ENCODE results near the gene EML6.

Gene EML6

DNA sequence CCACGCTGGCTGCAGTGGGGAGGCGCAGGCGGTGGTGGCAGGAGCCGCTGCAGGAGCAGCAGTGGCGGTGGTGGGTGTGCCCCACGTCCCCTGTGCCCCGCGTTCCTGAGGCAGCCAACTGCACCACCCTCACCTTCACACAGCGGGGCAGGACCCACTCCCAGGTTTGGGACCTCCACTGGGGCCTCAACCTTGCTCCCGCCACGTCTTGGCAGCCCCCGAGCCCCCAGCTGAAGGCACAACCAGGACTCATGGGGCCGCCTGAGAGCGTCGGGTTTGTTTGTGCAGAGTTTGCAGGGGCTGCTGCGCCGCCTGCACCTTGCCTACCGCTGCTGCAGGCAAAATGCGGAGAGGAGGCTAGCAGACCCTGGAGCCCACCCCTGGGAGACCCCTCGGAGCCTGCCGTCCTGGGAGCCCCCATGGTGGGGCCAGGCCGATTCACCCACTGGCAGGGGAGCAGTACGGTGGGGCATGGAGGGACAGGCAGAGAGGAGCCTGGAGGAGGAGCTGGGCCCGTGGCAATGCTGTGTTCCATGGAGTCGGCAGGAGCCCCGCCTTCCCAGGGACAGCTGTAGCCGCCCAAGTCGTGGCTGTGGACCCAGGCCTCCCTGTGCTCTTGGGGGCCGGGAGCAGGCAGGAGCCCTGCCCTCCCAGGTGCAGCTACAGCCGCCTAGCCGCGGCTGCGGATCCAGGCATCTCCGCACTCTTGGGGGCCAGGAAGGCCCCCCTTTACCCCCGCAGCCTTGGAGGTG lies 14.7 kb upstream of the EML6 start:
- ATAC-seq, result peak; percentile 58
- DNase-seq, result no peak

DNA sequence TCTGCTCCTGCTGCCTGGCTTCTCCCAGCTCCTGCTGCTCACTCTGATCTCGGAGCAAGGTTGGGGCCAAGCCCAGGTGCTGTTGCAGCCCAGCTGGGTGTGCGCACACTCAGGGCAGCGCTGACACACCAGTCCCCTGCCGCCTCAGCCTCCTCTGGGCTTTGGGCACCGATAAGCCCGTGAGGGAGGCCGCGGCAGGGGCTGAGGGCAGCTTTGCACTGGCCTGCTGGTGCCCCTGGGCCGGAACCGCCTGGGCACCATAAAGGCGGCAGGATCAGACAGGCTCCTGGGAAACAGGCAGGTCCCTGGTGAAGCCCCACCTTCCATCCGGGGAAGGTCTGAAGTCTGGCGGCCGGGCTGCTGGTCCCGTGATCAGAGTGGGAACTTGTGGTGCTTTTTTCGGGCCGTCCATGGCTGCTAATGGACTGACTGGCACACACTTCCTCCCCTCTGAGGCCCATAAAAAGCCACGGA lies 14.1 kb upstream of the EML6 start:
- DNase-seq (no peak), ATAC-seq (peak; percentile 38)

DNA sequence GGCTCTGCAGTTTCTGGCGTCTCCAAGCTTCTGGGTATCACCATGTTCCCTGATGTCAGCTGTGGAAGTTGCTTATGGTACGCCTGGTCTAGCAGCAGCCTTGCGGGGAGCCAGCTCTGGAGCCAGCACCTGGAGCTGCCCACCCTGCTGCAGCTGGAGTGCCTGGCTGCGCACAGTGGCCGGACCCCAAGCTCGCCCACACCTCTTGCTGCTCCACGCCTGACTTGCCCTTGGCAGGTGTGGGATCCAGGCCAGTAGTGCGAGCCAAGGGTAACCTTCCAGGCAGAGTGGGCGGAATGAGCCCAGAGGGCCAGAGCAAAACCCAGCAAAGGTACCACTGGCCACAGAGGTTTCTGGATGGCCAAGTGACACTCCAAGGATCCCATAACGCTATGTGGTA lies 13.2 kb upstream of the EML6 start:
- DNase-seq (no peak), ATAC-seq (no peak)

DNA sequence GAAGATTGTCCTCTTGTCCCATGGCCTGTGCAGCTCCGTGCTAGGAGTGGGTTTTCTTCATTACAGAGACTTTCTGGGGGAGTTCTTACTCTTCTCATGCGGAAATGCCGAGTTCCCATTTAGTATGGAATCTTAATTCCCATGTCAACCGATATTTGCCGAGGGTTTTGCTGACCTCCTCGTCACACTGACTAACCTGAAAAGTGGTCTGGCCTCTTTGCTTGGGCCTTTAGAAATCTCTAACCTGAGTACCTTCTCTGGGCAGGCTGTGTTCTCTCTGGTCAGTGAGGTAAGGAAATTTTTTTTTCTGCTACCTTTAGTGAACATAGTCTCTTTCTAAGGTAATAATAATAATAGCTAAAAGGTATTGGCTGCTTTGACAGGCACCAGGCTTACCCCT lies 10.9 kb upstream of the EML6 start:
- ATAC-seq (no peak), DNase-seq (no peak)

DNA sequence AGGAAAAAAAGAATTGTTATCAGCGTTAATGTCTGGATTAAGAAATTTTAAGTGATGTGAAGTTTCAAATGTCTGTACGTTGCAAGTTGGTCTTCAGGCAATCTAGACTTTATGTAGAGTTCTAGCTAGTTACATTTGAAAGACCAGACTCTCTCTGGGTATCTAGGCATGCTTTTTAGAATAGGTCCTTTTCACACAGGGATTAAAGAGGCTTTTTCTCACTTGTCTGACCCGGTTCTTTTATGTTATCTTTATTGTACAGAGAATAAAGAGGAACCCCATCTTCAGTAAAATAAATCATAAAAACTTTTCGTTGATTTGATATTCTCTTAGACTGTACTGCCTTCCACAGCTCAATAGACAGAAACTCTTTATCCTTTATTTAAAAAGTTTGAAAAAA lies 8.5 kb upstream of the EML6 start:
- DNase-seq (no peak), ATAC-seq (no peak)

DNA sequence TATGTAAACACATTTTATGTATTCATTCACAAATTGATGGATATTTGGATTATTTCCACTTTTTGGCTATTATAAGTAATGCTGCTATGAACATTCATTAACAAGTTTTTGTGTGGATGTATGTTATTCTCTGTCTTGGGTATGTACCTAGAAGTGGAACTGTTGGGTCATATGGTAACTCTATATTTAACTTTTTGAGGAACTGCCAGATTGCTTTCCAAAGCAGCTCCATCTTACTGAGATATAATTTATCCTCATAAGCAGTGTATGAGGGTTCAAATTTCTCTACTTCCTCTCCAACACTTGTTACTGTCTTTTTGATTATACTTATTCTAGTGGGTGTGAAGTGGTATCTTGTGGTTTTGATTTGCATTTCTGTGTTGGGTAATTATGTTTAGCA lies 7.1 kb upstream of the EML6 start:
- no peak for ATAC-seq

DNA sequence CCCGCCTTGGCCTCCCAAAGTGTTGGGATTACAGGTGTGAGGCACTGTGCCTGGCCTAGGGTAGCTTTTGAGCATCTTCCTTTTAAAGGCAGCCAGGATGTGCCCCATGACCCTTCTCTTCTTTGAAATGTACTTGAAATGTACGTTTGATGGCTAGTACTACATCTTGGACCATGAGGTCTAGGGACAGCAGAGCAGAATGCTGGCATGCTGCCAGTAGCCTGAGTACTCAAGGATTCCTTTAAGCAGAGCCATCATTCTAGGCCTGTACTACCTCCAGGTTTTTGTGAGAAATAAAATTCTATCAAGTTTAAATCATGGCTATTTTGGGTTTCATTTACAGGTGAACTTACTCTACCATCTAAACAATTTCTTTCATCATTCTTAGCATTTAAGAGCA lies 2.9 kb upstream of the EML6 start:
- DNase-seq (no peak), ATAC-seq (no peak)

More for the DNA sequence above, 7.1 kb upstream of the EML6 start:
- DNase-seq, result no peak

DNA sequence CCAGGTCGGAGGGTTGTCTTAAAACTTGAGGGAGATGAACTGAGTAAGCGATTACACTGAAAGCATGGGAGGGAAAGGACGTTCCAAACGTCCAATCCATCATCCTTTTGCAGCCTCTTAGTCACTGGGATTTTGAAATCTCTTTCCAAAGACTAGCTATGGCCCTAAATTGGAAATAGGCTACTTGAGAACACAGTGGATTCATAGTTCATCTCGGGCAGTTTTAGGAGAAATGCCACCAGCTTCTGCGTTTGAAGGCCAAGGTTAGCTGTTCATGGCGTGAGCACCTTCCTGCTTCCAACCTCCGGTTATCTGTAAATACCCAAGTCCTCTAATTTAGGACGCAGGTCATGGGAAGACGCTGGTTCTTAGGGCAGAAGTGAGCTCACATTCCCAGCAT lies 821 bp upstream of the EML6 start:
- DNase-seq, result no peak

DNA sequence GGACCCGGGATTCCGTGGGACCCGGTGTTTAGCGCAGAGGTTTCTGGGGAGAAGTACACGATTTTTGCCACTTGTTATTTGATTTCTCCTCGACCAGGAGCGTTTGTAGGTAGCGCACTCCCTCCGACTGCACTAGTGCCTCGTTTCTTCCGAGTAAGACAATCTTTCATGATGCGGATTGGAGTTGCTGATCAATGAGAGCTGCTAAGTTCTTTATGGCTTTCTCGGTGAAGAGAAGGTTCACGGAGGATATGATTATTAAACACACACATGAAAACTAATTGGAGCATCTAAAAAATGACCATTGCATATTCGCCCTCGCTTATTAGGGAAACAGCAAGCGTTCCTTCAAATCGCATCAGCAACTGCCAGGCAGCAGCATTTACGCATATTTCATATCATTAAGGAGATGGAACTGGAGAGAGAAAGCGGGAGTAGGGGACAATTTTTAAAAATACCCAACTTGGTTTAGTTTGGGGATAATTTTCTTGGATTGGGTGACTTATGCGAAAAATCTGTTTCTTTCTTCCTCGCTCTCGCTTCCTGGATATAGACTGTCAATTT lies 616 bp downstream of the EML6 start:
- DNase-seq, result no peak
- no peak for ATAC-seq

More for the DNA sequence above, 821 bp upstream of the EML6 start:
- ATAC-seq, result no peak

DNA sequence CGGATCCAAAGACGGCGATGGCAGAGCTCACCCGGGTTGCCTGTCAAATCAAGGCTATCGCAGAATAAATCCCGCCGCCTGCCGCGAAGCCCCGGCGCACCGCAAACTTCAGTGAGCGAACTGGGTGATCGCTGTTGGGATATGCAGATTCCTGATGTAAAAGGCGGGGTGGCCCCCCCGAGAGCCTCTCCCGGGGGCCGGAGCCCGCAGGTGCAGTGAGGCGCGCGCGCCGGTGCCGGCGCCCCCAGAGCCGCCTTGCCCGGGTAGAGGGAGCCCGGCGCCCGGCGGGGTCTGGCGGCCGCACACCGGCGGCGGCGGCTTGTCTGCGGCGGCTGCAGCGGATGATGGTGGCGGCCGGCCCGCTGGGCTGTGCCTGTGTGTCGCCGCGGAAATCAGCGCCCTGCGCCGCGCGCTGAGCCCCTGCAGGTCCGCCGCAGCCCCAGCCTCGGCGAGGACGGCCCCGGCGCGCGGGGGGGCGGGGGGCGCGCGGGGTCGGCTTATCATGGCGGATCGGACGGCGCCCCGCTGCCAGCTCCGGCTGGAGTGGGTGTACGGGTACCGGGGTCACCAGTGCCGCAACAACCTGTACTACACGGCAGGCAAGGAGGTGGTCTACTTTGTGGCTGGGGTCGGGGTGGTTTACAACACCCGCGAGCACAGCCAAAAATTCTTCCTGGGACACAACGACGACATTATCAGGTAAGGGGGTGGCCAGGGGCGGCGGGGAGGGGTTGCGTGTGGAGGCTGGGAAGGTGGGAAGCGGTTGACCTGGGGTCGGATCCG lies 1.3 kb downstream of the EML6 start:
- DNase-seq (peak; percentile 32), ATAC-seq (no peak)

DNA sequence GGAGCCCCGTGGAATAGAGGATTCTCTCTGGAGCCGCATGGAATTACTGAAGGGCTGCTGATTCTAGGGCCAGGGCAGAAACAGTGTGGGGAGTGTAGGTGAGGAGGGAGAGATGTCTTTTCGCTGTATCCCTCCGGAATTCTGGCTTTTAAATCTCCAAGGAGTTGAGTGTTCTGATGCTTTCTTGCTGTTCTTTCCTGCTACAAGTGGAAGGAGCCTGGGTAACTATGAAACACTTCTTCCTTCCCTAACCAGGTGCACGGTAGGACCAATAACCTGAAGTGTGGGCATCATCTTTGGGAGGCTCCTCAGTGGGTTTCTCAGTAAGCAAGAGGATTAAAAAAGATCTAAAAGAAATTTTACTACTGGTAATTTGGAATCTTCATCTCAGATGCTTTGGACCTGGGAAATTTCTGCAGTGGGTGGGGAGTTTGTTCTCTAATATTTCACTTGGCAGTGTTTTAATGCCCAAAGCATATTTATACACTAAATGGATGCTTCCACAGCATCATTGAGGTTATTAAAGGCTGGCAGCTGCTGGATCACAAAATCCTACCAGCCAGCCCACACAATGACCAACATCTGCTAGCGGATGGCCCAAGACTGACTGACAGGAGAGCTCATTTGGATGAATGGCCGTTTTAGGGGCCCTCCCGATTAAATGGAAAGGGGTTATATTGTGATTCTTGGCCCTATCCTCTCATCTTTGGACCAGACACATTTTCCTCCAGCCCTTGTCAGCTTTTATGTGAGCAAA lies 2.1 kb downstream of the EML6 start:
- ATAC-seq (no peak), DNase-seq (no peak)

DNA sequence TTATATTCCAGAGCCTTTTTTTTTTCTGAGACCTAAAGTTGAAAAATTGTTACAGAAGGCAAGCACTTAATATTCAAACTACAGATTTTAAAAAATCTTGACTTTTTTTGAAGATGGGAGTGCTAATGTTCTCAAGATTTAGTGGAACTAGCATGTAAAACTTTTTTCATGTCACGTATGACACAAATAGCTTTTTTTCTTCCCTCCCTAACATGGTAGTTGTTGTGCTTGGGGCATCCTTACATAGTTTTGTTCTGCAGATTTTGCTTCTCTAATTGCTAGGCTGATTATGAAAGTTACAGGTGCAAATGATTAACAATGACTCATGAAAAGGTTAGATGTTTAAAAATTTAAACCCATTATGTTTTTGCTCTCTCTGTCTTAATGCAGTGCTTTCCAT lies 3.0 kb downstream of the EML6 start:
- DNase-seq (no peak), ATAC-seq (no peak)

DNA sequence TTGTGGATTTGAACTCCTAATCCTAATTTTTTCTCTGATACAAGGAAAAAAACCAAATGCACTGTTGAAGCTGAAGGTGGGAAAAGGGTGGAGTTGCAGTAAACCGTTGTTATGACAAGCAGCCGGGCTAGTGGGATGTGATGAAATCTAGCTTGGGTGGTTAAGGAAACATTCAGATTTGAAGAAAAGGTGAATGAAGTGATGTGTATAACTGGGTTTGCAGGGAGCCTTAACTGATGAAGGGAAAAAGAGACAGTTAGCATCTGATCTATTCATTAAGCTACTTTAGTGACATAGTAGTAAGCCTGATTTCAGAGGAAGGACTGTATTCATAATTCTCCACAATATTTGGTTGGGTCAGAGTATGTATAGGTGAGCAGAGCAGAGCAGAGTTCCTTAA lies 3.5 kb downstream of the EML6 start:
- DNase-seq (no peak), ATAC-seq (no peak)

DNA sequence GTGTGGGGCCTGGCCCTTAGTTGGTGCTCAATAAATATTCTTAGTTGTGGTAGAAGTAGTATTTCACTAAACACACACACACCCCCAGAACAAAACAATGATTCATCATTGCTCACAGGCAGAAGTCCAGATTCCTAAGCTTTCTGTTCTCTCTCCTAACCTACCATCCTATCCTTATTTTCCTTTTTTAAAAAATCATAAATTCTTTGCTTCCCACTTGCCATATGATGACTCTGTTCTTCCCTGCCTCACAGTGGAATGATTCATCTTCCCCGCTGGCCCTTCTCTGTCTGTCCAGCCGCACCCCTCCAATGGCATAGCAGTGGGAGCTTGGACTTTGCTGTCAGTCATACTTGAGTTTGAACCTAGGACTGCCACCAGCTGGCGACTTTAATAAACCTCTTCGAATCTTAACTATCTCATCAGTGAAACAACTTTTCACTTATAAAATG lies 5.2 kb downstream of the EML6 start:
- DNase-seq (no peak), ATAC-seq (no peak)

DNA sequence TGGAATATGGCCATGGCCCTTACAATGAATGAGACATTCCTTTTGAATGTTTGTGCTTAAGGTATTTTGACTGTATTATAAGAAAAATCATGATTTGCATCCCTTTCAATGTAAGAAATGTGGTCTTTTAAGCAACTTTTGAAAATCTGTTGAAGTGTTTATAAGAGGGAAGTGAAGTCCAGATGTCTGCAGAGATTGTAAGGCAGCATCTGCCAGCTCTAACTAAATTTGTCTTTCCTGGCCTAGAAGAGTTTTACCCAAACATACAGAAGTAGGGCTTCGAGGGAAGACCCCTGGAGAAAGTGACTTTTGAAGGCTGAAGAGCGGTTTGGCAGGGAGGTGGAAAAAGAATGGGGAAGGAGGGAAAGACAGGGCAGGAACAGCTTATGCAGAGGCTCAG lies 12.2 kb downstream of the EML6 start:
- no peak for ATAC-seq
- no peak for DNase-seq

DNA sequence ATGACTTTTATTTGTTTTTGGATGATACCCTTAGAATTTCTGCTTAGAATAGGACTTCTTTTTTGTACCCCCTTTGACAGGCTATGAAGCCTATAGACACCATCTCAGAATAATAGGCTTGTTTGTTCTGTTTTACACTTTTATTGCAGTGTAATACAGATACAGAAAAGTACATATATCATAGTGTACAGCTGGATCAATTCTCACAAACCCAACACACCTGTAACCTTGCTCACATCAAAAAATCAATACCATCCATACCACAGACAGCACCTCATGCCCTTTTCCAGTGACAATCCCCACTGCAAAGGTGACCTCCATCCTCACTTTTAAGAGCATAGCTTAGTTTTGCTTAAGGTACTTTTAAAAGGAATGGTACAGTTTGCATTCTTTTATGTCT lies 14.8 kb downstream of the EML6 start:
- no peak for ATAC-seq
- no peak for DNase-seq

DNA sequence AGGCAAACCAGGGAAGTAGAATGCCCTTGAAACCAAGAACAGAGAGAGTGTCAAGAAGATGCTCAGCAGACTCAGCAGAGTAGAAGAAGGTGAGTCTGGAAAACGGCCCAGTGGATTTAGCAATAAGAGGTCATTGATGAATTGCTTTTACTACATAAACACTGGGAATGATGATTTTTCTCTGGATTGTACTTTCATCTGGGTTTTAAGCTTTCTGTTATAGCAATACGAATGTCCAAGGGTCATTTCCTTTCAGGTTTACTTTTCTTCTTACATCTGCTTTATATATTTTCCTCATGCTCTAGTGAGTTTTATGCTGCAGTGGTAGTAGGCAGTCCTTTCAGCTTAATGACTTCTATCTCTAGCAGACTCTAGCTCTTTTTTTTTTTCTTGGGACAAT lies 16.9 kb downstream of the EML6 start:
- no peak for DNase-seq
- ATAC-seq, result no peak

DNA sequence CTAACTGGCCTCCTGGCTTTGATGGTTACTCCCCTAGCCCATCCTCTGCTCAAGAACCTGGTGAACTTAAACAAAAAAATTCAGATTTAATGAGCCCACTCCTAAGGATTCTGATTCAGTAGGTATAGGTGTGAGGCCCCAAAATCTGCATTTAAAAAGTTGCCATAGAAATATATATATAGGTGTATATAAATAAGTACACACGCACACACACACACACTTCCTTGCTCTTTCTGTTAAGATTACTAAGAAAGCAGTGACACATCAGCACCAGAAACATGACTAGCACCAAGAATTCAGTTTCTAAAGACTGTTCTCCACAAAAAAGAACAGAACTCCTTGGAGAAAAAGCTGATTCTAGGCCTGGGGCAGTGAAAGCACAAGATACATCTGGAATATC lies 17.8 kb downstream of the EML6 start:
- ATAC-seq (no peak), DNase-seq (no peak)

DNA sequence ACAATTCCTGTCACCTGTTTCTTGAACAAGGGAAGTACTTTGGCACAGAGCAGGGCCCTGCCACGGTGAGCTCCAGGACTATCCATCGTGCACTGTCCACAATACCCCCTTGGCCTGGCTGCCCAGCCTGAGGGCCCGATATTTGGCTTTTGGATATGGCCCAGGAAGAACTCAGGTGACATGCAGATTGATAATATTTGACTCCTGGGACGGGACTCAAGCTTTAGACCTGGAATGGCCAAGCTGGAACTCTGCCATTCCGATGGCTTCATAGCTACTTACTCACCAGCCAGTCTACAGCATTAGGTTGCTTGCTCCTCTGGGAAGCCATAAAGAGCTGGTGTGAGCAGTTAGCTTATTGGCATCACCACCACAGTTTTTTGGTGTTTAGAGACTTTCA lies 26.6 kb downstream of the EML6 start:
- ATAC-seq (no peak), DNase-seq (no peak)

DNA sequence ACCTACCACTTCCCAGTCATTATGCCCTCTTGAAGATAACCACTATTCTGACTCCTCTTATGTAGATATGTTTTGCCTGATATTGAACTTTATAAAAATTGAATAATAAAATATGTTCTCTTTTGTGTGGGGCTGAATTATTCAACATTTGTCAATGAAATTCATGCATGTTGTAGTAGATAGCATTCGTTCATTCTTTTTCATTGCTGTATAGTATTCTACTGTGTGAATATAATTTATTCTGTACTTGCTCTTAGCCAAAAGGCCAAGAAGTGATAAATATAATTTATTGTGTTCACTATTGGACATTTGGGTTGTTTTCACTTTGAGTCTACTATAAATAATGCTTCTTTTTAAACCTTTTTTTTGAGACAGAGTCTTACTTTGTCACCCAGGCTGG lies 29.0 kb downstream of the EML6 start:
- ATAC-seq, result no peak
- DNase-seq, result no peak

DNA sequence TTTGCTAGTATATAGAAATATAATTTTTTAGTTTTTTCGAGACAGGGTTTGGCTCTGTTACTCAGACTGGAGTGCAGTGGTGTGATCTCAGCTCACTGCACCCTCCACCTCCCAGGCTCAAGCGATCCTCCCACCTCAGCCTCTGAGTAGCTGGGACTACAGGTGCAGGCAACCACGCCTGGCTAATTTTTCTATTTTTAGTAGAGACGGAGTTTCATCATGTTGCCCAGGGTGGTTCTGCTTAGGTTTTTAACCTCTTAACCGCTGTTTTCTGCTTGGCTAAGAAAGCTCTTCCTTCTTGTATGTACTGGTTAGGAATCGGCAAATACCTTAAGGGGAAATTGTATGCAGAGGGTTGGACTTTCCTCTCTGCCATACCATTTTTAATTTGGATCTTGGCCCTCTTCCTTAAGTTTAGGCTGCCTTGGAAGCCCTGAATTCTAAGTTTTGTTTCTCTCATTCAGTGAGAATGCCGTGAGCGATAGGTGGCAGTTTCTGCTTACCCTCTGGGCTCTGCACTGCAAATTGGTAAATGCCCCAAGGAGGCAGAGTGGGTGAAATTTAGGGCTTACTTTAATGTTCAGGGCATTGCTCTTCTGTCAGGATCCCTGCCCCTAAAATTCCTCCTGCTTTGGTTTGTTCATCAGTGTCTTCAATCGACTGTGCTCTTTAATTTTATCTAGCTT lies 32.3 kb downstream of the EML6 start:
- ATAC-seq (no peak), DNase-seq (no peak)

DNA sequence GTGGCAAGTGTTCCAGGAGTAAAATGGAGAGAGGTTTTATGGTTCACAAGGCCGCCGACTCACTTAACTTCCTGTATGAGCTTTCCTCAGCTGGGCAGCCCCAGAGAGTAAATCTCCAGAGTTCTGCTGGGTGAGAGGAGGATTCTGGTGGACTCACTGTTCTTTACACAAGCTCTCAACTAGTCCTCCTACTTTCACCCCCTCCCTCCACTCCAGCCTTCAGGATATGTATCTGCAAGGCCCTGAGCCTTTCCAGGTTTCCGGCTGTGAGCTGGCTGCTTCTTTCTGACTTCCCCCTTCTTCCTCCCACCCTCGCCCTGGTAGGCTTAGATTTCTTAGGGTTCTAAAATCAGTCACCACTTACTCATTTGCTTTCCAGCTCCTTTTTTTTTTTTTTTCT lies 34.0 kb downstream of the EML6 start:
- ATAC-seq (peak; percentile 19), DNase-seq (peak; percentile 8)

Data from stimulated activated naive CD8-positive, alpha-beta T cell treated with anti-CD3 and anti-CD28 coated beads, Interleukin-15, Interleukin-2, amounts not matched to agents 100 U/mL and 50 U/mL, for 24 hours (primary cell).